ENCODE measurements around the gene MPPED1. TPM values are rescaled to one million over a fixed set of nuclear protein-coding genes. Genes with fewer than 3 reads are reported as not detected.

Gene MPPED1
- total and polyA plus RNA-seq, 3 experiments from 2014 or later = not detected

DNA sequence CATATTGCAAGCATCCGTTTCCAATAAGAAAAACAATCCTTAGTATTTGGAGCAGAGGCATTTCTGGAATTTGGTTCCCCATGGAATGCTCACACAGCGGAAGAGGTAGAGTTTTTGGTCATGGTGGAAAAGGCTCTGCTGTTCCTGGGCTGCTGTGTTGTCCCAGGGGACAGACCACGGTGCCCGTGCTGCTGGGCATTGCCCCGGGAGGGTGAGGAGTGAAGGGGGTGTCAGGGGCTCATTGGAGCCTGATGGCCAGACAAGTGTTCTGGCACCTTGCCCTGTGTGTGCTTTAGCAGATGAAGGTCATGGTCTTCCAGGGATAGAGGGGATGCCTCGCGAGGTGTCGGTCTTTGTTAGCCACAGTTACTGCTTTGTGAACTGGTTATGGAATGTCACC is 61.2 kb downstream of the MPPED1 start:
- CTCF ChIA-PET = no interaction called here
- H3K36me3 Mint-ChIP-seq = no peaks in the 10 kb centered on the region
- H3K4me3 ChIP-seq (ENCODE audit: low read length) = no peak overlapping the region

DNA sequence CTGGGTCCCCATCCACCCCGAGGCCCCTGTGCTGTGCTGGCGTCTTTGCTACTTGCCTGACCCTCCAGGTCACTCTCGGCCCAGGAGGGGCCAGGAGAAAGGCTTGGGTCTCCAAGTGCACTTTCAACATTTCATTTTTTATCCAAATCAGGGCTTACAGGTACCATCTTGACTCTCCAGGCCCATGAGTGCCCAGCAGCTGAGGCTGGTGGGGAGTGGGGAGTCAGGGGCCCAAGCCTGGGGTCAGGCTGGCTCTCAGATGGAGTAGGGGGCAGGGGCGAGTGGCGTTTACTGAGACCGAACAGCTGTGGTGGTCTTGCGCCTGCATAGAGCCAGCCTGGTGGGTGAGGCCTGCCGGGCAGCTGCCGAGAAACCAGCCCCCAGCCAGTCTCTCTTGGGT is 61.6 kb downstream of the MPPED1 start:
- H3K27me3 ChIP-seq (ENCODE audit: insufficient read depth, low read length, poor library complexity, severe bottlenecking) = no peaks in the 10 kb centered on the region
- H3K4me3 Mint-ChIP-seq = no peak overlapping the region
- H3K27me3 Mint-ChIP-seq = peaks cover 19 to 38% of the 10 kb centered on the region in 2 donors
- no peaks in the 10 kb centered on the region for H3K9me3 ChIP-seq (ENCODE audit: low read length)
- ChIA-PET CTCF (no interaction called here), POLR2A (no interaction called here)
- H3K4me1 ChIP-seq (ENCODE audit: insufficient read depth, low read length) = no peaks in the 10 kb centered on the region
- no peak overlapping the region for H3K4me3 ChIP-seq (ENCODE audit: low read length)
- H3K36me3 ChIP-seq (ENCODE audit: insufficient read depth, low read length) = no peaks in the 10 kb centered on the region
- no peaks in the 10 kb centered on the region for H3K9me3 Mint-ChIP-seq
- DNase-seq = no peak
- H3K36me3 Mint-ChIP-seq = no peaks in the 10 kb centered on the region
- no peaks in the 10 kb centered on the region for H3K4me1 Mint-ChIP-seq
- H3K27ac ChIP-seq (ENCODE audit: low read depth, low read length) = no peak overlapping the region
- peak overlapping the region in 1 of 8 donors; percentile 29 for H3K27ac Mint-ChIP-seq

More for the DNA sequence above, 61.2 kb downstream of the MPPED1 start:
- Histone ChIP-seq H3K27me3 (ENCODE audit: insufficient read depth, low read length, poor library complexity, severe bottlenecking) (no peaks in the 10 kb centered on the region), H3K27ac (ENCODE audit: low read depth, low read length) (no peak overlapping the region), H3K36me3 (ENCODE audit: insufficient read depth, low read length) (no peaks in the 10 kb centered on the region), H3K4me1 (ENCODE audit: insufficient read depth, low read length) (no peaks in the 10 kb centered on the region), H3K9me3 (ENCODE audit: low read length) (no peaks in the 10 kb centered on the region)
- Mint-ChIP-seq H3K4me1 (no peaks in the 10 kb centered on the region), H3K27ac (no peak overlapping the region), H3K9me3 (no peaks in the 10 kb centered on the region), H3K4me3 (no peak overlapping the region), H3K27me3 (peaks cover 19 to 42% of the 10 kb centered on the region in 2 donors)
- POLR2A ChIA-PET = no interaction called here
- no peak for DNase-seq

DNA sequence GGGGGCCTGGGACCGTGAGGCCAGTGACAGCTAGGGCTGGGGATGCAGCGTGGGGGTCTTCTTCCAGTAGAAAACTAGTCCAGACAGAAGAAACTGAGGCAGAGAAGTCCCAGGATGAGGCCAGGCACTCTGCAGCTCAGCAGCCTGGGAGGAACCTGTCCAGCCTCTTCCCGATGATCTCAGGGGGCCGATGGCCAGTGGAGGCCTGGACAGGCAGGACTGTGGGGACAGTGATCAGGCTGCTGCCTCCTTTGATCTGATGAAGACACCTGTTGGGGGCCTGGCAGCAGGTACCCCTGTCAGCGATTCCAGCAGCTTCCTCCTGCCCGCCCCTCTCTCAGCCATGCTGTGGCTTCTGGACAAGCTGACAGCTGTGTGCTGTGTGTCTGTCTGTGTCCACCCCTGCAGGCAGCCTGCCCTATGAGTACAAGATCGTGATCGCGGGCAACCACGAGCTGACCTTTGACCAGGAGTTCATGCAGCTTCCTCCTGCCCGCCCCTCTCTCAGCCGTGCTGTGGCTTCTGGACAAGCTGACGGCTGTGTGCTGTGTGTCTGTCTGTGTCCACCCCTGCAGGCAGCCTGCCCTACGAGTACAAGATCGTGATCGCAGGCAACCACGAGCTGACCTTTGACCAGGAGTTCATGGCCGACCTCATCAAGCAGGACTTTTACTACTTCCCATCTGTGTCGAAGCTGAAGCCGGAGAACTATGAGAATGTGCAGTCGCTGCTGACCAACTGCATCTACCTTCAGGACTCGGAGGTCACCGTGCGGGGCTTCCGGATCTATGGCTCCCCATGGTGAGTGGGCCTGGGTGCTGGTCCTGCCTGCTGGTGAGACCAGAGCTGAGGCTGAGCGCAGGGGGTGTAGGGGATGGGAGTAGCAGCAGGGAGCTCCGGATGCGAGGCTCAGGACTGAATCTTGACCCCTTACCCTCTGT is 62.6 kb downstream of the MPPED1 start:
- no peak overlapping the region for H3K27ac Mint-ChIP-seq
- no peaks in the 10 kb centered on the region for H3K4me1 Mint-ChIP-seq
- H3K9me3 ChIP-seq (ENCODE audit: low read length) = no peaks in the 10 kb centered on the region
- peaks cover 17 to 30% of the 10 kb centered on the region in 2 donors for H3K27me3 Mint-ChIP-seq
- no peak for DNase-seq
- CTCF ChIA-PET = no interaction called here
- no peaks in the 10 kb centered on the region for H3K36me3 Mint-ChIP-seq
- H3K4me1 ChIP-seq (ENCODE audit: insufficient read depth, low read length) = no peaks in the 10 kb centered on the region
- no peak overlapping the region for H3K4me3 ChIP-seq (ENCODE audit: low read length)
- POLR2A ChIA-PET = no interaction called here
- H3K9me3 Mint-ChIP-seq = no peaks in the 10 kb centered on the region
- H3K27me3 ChIP-seq (ENCODE audit: insufficient read depth, low read length, poor library complexity, severe bottlenecking) = no peaks in the 10 kb centered on the region
- no peak overlapping the region for H3K4me3 Mint-ChIP-seq
- no peaks in the 10 kb centered on the region for H3K36me3 ChIP-seq (ENCODE audit: insufficient read depth, low read length)
- H3K27ac ChIP-seq (ENCODE audit: low read depth, low read length) = no peak overlapping the region

DNA sequence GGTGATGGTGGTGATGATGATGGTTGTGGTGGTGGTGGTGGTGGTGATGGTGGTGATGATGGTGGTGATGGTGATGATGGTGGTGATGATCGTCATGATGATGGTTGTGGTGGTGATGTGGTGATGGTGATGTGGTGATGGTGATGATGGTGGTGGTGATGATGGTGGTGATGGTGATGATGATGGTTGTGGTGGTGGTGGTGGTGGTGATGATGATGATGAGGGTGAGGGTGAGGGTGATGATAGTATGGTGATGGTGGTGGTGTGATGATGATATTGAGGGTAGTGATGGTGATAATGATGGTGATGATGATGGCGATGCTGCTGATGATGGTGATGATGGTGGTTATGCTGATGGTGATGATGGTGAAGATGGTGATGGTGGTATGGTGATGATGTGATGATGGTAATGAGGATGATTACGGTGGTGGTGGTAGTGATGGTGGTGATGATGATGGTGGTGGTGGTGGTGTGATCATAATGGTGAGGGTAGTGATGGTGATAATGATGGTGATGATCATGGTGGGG is 63.8 kb downstream of the MPPED1 start:
- no peak overlapping the region for H3K4me3 ChIP-seq (ENCODE audit: low read length)
- Mint-ChIP-seq H3K27ac (no peak overlapping the region), H3K4me3 (no peak overlapping the region), H3K9me3 (no peaks in the 10 kb centered on the region), H3K27me3 (peaks cover 12 to 19% of the 10 kb centered on the region in 2 donors), H3K4me1 (peaks cover 0 to 5% (median 0%) of the 10 kb centered on the region in 3 donors), H3K36me3 (no peaks in the 10 kb centered on the region)
- ChIA-PET CTCF (no interaction called here), POLR2A (no interaction called here)
- H3K9me3 ChIP-seq (ENCODE audit: low read length) = no peaks in the 10 kb centered on the region
- H3K36me3 ChIP-seq (ENCODE audit: insufficient read depth, low read length) = no peaks in the 10 kb centered on the region
- no peak for DNase-seq
- H3K27me3 ChIP-seq (ENCODE audit: insufficient read depth, low read length, poor library complexity, severe bottlenecking) = no peaks in the 10 kb centered on the region
- H3K27ac ChIP-seq (ENCODE audit: low read depth, low read length) = no peak overlapping the region
- no peaks in the 10 kb centered on the region for H3K4me1 ChIP-seq (ENCODE audit: insufficient read depth, low read length)

DNA sequence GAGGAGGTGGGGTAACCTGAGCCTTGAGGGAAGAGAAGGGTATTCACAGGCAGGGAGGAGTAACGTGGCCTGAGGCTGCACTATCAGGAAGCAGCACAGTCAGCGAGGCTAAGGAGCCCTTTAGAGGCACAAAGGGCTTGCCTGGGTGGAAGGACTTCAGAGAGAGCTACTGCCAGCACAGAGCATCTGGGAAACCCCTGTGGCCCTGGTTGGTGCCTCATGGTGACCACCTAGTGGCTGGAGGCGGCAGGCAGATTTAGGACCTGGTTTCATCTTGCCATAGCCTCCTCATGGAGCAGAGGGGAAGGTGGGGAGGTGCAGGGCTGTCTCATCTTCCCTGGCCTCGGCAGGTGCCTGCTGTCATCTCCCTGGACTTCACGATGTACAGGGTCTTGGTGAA is 64.5 kb downstream of the MPPED1 start:
- H3K9me3 ChIP-seq (ENCODE audit: low read length) = no peaks in the 10 kb centered on the region
- H3K4me1 Mint-ChIP-seq = peaks cover 0 to 9% (median 0%) of the 10 kb centered on the region in 3 donors
- H3K4me1 ChIP-seq (ENCODE audit: insufficient read depth, low read length) = no peaks in the 10 kb centered on the region
- no peak overlapping the region for H3K27ac Mint-ChIP-seq
- H3K27me3 ChIP-seq (ENCODE audit: insufficient read depth, low read length, poor library complexity, severe bottlenecking) = no peaks in the 10 kb centered on the region
- CTCF ChIA-PET = no interaction called here
- peaks cover 12 to 14% of the 10 kb centered on the region in 2 donors for H3K27me3 Mint-ChIP-seq
- H3K4me3 ChIP-seq (ENCODE audit: low read length) = no peak overlapping the region
- no peaks in the 10 kb centered on the region for H3K36me3 ChIP-seq (ENCODE audit: insufficient read depth, low read length)
- POLR2A ChIA-PET = no interaction called here
- no peak overlapping the region for H3K27ac ChIP-seq (ENCODE audit: low read depth, low read length)
- H3K9me3 Mint-ChIP-seq = no peaks in the 10 kb centered on the region
- H3K4me3 Mint-ChIP-seq = no peak overlapping the region
- H3K36me3 Mint-ChIP-seq = no peaks in the 10 kb centered on the region
- no peak for DNase-seq

DNA sequence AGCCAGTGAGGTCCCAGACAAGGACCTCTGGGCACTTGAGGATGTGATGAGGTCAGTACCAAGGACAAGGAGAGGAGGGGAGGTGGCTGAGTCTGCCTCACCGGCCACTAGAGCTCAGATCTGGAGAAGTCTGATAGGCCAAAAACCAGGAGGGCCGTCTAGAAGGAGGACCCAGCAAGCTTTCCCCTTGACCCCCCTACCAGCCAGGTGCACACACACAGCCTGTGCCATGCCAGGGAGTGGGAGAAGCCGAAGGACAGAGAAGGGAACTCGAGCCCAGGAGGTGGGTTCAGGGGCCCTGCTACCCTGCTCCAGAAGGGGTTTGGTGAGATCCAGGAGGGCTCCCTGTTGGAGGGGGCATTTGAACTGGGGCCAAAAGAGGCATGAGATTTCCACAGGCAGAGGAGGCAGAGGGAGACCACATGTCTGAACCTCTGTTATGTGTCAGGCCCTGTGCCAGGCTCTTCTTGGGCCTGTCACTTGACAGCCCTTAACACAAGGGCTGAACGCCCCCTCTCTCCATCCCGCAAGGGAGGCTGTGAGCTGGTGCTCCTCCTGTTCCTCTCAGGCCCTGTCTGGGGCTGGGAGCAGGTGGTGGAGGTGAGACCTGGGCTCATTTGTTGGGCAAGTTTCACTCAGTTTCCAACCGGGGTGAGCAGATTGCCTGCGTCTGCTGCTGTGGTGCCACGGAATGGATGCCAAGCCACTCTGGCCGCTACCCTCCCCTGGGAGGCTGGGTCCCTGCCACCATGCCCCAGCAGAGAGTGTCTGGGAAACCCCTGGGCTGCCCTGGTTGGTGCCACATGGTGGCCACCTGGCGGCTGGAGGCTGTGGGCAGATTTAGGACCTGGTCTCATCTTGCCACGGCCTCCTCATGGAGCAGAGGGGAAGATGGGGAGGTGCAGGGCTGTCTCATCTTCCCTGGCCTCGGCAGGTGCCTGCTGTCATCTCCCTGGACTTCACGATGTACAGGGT is 65.2 kb downstream of the MPPED1 start:
- Mint-ChIP-seq H3K4me1 (peaks cover 0 to 15% (median 4%) of the 10 kb centered on the region in 3 donors), H3K9me3 (no peaks in the 10 kb centered on the region), H3K36me3 (no peaks in the 10 kb centered on the region), H3K4me3 (no peak overlapping the region), H3K27me3 (peaks cover 10 to 13% of the 10 kb centered on the region in 2 donors), H3K27ac (no peak overlapping the region)
- POLR2A ChIA-PET = no interaction called here
- CTCF ChIA-PET = no interaction called here
- Histone ChIP-seq H3K27me3 (ENCODE audit: insufficient read depth, low read length, poor library complexity, severe bottlenecking) (no peaks in the 10 kb centered on the region), H3K4me3 (ENCODE audit: low read length) (no peak overlapping the region), H3K4me1 (ENCODE audit: insufficient read depth, low read length) (no peaks in the 10 kb centered on the region), H3K27ac (ENCODE audit: low read depth, low read length) (no peak overlapping the region), H3K36me3 (ENCODE audit: insufficient read depth, low read length) (no peaks in the 10 kb centered on the region), H3K9me3 (ENCODE audit: low read length) (no peaks in the 10 kb centered on the region)
- DNase-seq = no peak

DNA sequence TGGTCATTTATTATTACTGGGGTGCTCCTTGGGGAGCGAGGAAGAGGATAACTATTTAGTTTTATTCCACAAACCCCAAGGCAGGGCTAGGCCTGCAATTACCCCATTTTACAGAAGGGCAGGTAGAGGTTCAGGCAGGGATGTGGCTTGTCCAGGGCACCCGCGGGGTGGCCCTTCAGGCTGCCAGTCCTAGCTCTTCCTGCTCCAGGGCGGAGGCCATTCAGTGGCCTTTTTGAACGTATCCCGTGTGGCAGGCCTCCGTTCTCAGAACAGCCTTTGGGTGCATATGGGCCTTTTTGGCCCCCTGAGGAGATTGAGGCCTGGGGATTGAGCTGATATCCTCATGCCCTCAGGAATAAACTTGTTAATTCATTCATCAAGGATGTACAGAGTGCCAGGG is 66.2 kb downstream of the MPPED1 start:
- H3K27me3 Mint-ChIP-seq = peaks cover under 1 to 11% of the 10 kb centered on the region in 2 donors
- Histone ChIP-seq H3K27ac (ENCODE audit: low read depth, low read length) (no peak overlapping the region), H3K36me3 (ENCODE audit: insufficient read depth, low read length) (no peaks in the 10 kb centered on the region), H3K4me3 (ENCODE audit: low read length) (no peak overlapping the region), H3K9me3 (ENCODE audit: low read length) (no peaks in the 10 kb centered on the region), H3K27me3 (ENCODE audit: insufficient read depth, low read length, poor library complexity, severe bottlenecking) (no peaks in the 10 kb centered on the region), H3K4me1 (ENCODE audit: insufficient read depth, low read length) (no peaks in the 10 kb centered on the region)
- H3K4me3 Mint-ChIP-seq = peak overlapping the region in 1 of 7 donors; percentile 5
- POLR2A ChIA-PET = no interaction called here
- H3K27ac Mint-ChIP-seq = no peak overlapping the region
- peaks cover 0 to 15% (median 4%) of the 10 kb centered on the region in 3 donors for H3K4me1 Mint-ChIP-seq
- no peak for DNase-seq
- no peaks in the 10 kb centered on the region for H3K36me3 Mint-ChIP-seq
- CTCF ChIA-PET = no interaction called here
- H3K9me3 Mint-ChIP-seq = no peaks in the 10 kb centered on the region
